ENCODE results near the gene PITPNC1.

Gene PITPNC1

DNA sequence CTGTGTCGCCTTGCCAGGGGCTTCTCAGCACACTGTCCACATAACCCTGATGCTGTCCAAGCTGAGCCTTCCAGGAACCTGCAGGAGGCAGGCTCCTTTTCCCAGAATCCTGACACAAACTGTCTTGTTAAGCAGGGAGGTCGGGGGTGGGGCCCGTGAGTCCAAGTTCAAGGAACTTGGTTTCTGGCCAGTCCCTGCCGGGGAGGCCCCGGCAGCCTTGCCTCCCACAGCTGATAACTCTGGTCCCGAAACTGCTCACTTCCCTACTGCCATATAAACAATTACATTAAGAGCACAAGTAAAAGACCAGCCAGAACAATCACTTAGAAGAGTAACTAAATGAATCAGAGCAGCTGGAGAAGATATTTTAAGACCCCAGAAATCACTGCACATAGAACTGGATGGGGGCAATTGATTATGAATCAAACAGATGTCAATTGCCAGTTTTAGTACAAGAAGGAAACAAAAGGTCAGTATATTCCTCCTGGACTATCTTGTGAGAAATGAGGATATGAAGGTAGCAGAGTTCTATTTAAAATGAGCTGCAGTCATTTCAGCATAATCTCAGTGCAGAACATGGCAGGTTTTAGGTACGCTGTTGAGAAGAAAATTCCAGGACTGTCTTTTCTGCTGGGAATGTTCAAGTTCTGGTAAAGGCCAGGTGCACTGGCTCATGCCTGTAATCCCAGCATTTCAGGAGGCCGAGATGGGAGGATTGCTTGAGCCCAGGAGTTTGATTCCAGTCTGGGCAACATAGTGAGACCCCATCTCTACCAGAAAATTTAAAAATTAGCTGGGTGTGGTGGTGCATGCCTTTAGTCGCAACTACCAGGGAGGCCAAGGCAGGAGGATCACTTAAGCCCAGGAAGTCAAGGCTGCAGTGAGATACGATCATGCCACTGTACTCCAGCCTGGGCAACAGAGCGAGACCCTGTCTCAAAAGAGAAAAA, 169.8 kb downstream of the PITPNC1 start:
- no peak for DNase-seq (ENCODE audit: low read depth in 3 of 3)

DNA sequence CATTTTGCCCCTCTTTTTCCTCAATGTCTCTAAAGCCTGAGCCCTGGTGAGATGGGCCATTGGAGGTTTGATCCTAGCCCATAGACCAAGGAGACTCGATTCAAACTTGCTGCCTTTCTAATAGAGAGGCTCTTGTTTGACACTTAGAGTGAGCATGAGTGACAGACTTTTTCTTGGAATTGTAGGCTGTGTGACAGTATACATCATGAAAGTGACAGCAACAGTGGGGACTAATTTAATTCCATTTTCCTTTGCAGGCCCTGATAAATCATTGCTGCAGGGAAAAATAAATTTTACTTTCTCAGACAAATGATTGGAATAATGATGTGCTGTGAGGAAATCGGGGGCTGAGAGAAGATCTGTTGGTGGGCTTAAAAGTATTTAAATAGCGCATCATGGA, 171.6 kb downstream of the PITPNC1 start:
- DNase-seq (ENCODE audit: low read depth in 3 of 3) = no peak

DNA sequence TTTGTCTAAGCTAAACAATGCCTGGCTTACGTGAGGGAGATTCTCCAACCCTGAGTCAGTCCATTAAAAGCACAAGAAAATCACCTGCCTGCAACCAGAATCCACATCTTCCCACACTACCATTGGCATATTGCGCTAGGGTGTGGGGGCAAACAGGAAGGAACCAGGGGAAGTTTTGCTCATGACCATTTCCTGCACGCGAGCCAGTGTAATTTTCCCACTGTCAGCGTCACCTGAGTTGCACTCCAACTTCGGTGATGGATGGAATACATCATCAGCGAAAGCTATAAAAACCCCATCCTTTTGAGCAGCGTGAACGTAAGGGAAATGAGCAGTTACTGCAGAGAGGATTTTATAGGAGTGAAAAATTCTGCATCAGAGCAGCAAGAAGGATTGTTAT, 172.7 kb downstream of the PITPNC1 start:
- DNase-seq (ENCODE audit: low read depth in 3 of 3) = no peak

- DNase-seq (ENCODE audit: low read depth in 3 of 3) = no peak
Observed at GRCh38 chr17:67554634-67555033, 177.6 kb downstream of the PITPNC1 start.

DNA sequence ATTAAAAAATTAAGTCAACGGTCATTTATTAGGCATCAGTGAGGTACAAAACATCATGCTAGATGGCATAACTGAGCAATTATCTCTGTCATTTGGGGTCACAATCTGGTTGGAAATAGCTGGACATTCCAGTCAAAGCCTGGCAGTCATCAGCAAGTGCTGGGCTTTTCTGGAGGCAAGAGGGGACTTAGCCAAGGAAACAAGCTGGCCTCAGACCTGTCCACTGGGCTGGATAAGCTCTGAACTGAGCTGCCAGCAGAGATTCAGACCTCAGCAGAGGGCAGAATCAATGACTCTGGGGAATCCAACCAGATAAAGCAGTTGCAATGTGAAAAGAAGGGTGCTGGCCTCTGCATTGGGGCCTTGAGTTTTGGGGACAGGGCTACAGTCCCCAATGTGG, 178.8 kb downstream of the PITPNC1 start:
- DNase-seq (ENCODE audit: low read depth in 3 of 3) = no peak

DNA sequence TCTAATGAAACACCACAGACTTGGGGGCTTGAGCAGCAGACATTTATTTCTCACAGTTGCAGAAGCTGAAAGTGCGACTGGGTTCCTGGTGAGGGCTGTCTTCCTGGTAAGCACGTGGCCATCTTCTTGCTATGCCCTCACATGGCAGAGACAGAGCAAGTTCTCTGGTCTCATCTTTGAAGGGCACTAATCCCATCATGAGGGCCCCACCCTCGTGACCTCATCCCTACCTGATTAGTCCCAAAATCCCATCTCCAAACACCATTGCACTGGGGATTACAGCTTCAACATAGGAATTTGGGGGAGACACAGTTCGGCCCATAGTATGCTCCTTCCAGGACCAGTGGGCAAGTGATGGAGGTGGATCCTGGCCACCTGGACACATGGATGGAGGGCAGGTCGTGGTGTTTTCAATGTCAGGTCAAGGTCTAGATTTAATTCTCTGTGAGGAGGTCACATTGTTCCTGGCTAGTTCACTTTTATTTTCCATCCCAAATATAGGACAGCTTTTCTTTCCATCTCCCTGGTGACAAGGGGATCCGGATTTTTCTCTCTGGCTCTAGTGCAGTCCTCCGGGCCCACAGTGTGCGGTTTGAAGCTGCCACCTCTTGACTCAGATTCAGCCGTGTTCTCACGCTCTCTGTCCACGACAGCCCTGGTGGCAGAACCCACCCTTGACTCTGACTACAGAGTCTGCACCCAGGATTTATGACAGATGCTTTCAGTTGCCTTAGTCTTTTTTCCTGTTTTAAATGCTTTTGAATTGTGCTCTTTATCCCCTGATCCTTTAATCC, 180.2 kb downstream of the PITPNC1 start:
- DNase-seq (ENCODE audit: low read depth in 3 of 3) = no peak

DNA sequence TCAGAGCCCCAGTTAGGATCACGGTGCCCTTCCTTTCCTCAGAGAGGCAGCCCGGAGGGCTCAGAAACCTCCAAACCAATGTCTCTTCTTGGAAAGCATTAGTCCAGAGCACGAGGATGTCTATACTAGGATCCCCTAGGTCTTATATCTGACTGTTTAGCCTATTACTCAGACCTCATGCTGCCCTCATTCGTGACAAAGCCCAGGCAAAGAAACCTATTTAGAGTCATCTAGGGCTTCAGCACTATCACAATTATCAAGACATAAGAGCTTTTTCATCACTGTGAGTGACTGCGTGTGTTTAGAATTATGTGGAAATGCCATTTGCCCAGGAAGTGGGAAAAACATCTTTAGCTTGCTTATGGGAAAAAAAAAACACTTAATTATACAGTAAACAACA, 180.8 kb downstream of the PITPNC1 start:
- no peak for DNase-seq (ENCODE audit: low read depth in 3 of 3)

DNA sequence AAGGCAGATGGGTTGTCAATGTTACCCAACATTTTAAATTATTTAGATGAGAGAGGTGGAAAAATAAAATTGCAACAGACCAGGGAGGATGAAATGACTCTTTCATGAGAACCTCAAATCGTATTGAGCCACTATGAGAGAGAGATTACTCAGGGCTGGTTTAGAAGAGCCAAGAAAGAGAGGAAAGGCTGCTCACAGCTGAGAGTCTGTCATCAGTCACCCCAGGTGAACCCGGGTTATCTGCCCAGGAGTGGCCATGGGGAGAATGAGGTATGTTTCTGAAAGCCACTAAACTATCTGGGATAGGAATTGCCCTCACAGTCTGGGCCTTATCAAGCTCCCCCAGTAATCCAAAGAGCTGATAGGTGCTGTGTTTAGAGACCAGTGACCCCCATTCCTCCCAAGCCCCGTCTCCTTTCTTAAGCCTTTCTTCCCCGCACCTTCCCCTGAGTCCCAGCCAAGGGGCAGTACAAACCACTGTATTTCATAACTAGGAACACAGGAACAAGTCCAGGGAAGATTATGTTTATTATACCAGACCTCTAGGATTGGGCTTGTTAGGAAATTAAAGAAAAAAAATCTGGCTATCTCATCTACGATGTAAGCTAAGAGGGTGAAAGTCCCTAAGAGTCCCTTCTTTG, 181.8 kb downstream of the PITPNC1 start:
- no peak for DNase-seq (ENCODE audit: low read depth in 3 of 3)

- DNase-seq (ENCODE audit: low read depth in 3 of 3) = no peak
Observed at GRCh38 chr17:67559381-67559966, 182.4 kb downstream of the PITPNC1 start.

DNA sequence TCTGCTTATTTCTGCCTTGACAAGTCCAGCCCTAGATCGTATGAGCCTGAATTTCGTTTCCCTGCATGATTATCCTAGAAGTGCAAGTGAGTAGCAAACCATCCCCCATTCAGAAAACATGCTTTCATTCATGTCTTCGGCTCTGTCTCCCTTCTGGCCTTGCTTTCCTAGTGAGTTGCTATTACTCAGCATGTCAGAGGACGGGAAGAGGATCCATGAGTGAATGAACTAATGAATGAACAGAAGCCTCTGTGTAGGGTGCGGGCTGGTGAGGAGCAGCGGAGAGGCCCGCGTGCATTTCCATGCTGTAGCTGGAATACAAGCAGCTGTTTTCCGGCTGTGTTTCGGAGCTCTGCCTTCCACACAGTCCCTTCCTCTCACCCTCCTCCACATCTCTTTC, 184.9 kb downstream of the PITPNC1 start:
- no peak for DNase-seq (ENCODE audit: low read depth in 3 of 3)

DNA sequence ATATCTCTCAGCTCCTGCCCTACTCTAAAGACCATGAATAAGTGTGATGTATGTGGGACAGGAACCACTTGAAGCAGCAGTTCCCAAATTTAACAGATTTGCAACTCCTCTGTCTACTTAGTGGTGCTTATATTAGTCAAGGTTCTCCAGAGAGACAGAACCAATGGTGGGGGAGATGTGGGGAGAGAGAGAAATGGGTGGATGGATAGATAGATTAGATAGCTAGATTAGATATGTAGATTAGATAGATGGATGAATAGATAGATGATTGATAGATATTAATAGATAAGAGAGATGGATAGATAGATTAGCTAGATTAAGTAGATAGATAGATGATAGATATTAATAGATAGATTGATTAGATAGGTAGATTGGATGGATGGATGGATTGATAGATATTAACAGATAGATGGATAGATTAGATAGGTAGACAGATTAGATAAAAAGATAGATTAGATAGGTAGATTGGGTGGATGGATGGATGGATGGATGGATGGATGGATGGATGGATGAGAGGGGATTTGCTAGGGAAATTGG, 186.7 kb downstream of the PITPNC1 start:
- DNase-seq (ENCODE audit: low read depth in 3 of 3) = no peak

DNA sequence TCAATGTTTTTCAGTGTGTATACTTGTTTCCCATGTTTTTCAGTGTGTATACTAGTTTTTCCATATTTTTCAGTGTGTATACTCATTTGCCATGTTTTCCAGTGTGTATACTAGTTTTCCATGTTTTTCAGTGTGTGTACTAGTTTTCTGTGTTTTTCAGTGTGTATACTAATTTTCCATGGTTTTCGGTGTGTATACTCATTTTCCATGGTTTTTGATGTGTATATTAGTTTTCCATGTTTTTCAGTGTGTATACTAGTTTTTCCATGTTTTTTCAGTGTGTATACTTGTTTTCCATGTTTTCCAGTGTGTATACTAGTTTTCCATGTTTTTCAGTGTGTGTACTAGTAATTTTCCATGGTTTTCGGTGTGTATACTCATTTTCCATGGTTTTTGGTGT, 188.0 kb downstream of the PITPNC1 start:
- no peak for DNase-seq (ENCODE audit: low read depth in 3 of 3)

DNA sequence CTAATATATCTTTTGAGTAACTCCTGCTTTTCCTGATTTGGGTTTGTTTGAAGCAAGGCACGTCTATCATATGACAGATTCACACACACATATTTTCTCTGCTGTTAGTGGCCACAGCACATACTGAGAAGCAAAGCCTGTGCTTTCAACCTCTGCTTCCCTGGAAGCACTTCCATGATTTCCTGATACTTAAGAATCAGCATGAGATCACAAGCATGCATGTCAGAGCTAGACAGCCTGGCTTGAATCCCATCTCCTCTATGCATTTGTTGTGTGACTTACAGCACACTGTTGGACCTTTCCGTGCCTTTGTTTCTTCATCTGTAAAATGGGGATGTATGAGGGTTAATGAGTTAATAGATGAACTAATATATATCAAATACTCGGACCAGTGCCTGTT, 189.6 kb downstream of the PITPNC1 start:
- no peak for DNase-seq (ENCODE audit: low read depth in 3 of 3)

GRCh38 chr17:67569015-67569451, 192.0 kb downstream of the PITPNC1 start:
- DNase-seq (ENCODE audit: low read depth in 3 of 3) = no peak

DNA sequence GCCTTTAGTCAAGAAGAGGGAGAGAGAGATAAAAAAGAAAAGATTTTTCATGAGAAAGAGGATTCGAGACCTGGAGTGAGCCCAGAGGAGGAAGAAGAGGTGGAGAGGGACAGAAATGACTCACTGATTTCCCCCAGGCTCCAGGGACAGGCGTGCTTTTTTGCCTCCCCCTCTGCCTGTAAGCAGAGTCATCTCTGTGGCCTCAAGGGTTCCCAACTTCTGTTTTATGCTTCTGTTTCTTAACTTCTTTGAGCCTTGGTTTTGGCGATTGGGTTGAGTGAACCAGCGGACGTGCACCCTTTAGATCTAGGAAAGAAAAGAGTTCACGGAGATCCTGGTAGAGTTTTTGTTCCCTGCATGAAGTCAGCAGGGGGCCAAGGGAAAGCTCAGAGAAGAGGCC, 192.8 kb downstream of the PITPNC1 start:
- DNase-seq (ENCODE audit: low read depth in 3 of 3) = no peak

- no peak for DNase-seq (ENCODE audit: low read depth in 3 of 3)
Observed at GRCh38 chr17:67570797-67571196, 193.7 kb downstream of the PITPNC1 start.

- no peak for DNase-seq (ENCODE audit: low read depth in 3 of 3)
Observed at GRCh38 chr17:67571478-67571877, 194.4 kb downstream of the PITPNC1 start.

DNA sequence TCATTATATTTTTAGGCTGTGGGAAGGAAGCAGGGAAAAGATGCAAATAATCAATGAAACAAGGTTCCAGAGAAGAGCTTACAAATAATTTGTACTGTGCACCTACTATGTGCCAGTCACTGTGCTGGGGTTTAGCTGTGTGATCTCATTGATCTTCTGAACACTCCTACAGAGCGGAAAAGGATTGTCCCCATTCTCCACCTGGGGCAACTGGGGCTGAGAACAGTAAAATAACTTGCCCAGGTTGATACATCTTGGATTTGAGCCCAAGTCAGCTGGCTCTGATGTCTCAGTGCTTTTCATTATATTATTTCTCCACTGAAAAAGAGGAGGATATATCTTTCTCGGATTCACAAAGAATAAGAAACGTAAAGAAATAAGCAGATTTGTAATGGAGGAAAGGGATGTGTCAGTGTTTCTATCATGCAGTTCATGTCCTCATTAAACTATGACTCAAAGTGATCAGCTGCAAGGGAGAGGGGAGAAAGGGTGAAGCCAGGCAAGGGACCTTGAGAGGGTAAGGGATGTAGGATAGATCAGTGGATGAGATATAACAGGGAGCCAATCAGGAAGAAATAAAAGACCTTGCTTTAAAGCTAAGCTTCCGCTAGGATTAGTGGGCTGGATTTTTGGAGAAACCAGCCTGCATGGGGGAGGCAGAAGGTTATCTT, 197.0 kb downstream of the PITPNC1 start:
- no peak for DNase-seq (ENCODE audit: low read depth in 3 of 3)

DNA sequence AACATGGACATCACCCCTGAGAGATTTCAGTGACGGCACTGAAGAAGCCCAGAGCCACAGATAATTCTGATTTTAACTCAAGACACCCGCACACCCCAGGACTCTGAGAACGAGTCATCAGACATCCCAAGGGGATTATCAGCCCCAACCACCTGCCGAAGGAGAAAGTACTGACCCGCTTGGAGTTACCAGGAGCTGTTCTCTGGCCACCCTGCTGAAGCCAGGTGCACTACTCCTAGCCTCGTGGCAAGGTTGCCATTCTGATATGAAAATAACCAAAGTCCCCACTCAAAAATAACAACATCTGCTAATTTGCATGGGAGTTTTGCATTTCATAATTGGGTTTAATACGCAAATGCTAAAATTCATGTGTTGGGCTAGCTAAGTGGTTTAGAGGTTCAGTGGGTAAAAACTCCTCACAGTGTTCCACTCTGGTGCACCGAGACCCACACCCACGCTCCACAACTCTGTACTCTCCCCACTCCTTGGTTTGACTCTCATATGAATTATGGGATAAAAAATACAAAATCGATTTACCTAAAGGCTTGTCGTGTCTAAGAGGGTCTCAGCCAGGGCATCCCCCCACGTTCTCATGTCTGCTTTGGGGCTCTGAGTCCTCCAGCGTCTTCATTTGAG, 197.7 kb downstream of the PITPNC1 start:
- DNase-seq (ENCODE audit: low read depth in 3 of 3) = no peak

- DNase-seq (ENCODE audit: low read depth in 3 of 3) = no peak
Observed at GRCh38 chr17:67575325-67575724, 198.2 kb downstream of the PITPNC1 start.

Measured in stimulated activated CD4-positive, alpha-beta T cell treated with anti-CD3 and anti-CD28 coated beads, TNF-alpha, amount 100 ng/mL, for 4 hours (primary cell).